HepG2 (cell line): ENCODE results near the gene TBC1D10B. TPM values are rescaled to one million over a fixed set of nuclear protein-coding genes. Genes with fewer than 3 reads are reported as not detected.

Source experiments
- AGO2 ChIP-seq: fragments of 200-400 bp; formaldehyde crosslinking; optimal IDR thresholded peaks from 2 replicates; pipeline ENCODE3; 2017; ENCODE audit warnings: mild to moderate bottlenecking, low read depth, low read length, moderate library complexity
- CHCHD3 ChIP-seq: sonication (generic); formaldehyde crosslinking; IDR thresholded peaks from 2 replicates; pipeline ENCODE4 v1.8.0; 2022; ENCODE audit warnings: mild to moderate bottlenecking, missing genetic modification reagents, moderate library complexity
- E2F5 ChIP-seq: sonication (generic); formaldehyde crosslinking; conservative IDR thresholded peaks from 2 replicates; pipeline ENCODE4 v1.4.0; 2020; ENCODE audit warnings: missing genetic modification reagents
- FOXK1 ChIP-seq: sonication (generic); formaldehyde crosslinking; IDR thresholded peaks from 2 replicates; pipeline ENCODE4 v1.4.0; 2020; ENCODE audit warnings: low read depth, missing genetic modification reagents, borderline replicate concordance
- GATA4 ChIP-seq: sonication (generic); IDR thresholded peaks from 2 replicates; pipeline ENCODE4 v1.6.1; 2016; ENCODE audit warnings: antibody characterized with exemption, low read depth, borderline replicate concordance
- KDM3A ChIP-seq: IDR thresholded peaks from 2 replicates; pipeline ENCODE4 v1.6.1; 2018; ENCODE audit warnings: low read depth, missing compliant biosample characterization
- TGIF2 ChIP-seq: IDR thresholded peaks from 2 replicates; pipeline ENCODE4 v1.6.1; 2016; ENCODE audit warnings: control low read depth, missing compliant biosample characterization
- ZBTB38 ChIP-seq: sonication (generic); formaldehyde crosslinking; IDR thresholded peaks from 2 replicates; pipeline ENCODE4 v1.5.1; 2020; ENCODE audit warnings: mild to moderate bottlenecking, missing genetic modification reagents
- polyA plus RNA-seq, 8 experiments: library from polyadenylated mRNA; depleted of rRNA in 3 of 8; stranded (reverse) in 7 of 8; unstranded in 1 of 8; fragments of >200 nt; fragmentation: Illumina TruSeq in 4 of 8; extraction: Trizol in 4 of 8; gene quantifications; 2 replicates each; pipeline versions ENCODE4 v1.2.1 to v1.2.3, GENCODE V29; 2011 to 2016; ENCODE audit warnings: low read depth in 4 of 8, missing spikeins in 1 of 8, mixed read lengths in 1 of 8; ENCODE audit not compliant: insufficient read depth in 1 of 8
- total RNA-seq, 5 experiments: library from RNA; depleted of rRNA; stranded (reverse); fragments of >200 nt; fragmentation: Illumina TruSeq; extraction: Trizol; gene quantifications; 2 replicates each; pipeline ENCODE4 v1.2.3, GENCODE V29; 2016; ENCODE audit warnings: low read depth in 1 of 5
- TF ChIP-seq, protein P1 (sequence below): sonication (generic); formaldehyde crosslinking; conservative IDR thresholded peaks from 2 replicates; pipeline ENCODE4 v1.4.0; 2020; ENCODE audit warnings: mild to moderate bottlenecking, missing genetic modification reagents, moderate library complexity
- TF ChIP-seq, protein P2 (sequence below): IDR thresholded peaks from 2 replicates; pipeline ENCODE4 v1.6.1; 2016; ENCODE audit warnings: low read depth, control low read depth
- TF ChIP-seq, protein P3 (sequence below): sonication (generic); formaldehyde crosslinking; IDR thresholded peaks from 2 replicates; pipeline ENCODE4 v1.8.1; 2023; ENCODE audit warnings: mild to moderate bottlenecking, missing genetic modification reagents
- TF ChIP-seq, protein P4 (sequence below): fragments of 450-650 bp; IDR thresholded peaks from 2 replicates; pipeline ENCODE4 v1.6.1; 2017
- TF ChIP-seq, protein P5 (sequence below): sonication (generic); formaldehyde crosslinking; IDR thresholded peaks from 2 replicates; pipeline ENCODE4 v1.4.0; 2020; ENCODE audit warnings: missing genetic modification reagents

The TBC1D10B gene
- total and polyA plus RNA-seq, 2 of the 13 experiments (the other 11 are each of a cell fraction or from before 2014, with no cell fraction given) = 15.7 to 24.8 TPM

DNA sequence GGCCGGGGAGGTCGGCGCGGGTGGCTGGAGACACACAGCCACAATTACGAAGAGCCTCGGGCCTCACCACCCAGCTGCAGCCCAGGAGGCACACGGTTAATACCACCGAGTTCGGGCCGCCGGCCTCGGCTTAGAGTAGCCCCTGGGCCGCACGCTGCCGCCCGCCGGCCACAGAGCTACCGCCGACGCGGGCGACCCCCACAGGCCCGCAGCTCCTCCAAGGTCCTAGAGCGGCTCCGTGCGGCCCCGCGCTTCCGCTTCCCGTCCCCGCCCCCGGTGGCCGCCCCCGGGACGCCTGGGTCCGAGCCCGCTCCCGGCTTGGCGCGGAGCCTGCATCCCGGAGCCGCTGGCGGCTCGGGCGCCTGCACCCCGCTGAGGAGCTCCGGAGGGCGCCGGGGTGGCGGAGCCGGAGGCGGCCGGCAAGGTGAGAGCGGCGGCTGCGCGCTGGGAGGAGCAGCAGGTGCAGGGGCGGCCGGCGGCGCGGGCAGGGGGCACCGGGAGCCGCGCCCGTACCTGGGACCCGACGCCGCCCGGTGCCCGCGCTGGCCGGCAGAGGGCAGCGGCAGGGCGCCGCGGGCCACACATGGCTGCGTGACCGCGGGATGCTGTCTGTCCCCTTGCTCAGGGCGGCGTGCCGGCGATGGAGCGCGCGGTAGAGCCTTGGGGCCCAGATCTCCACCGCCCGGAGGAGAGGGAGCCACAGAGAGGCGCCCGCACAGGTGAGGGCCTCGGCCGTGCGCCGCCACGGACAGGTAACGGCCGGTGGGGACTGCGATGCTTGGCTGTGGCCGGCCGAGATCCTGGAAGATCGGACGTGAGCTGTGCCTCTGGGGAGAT is 25.1 kb upstream of the TBC1D10B start, which contains the start of gene ZNF48 (continued):
- TF ChIP-seq, protein P1, sequence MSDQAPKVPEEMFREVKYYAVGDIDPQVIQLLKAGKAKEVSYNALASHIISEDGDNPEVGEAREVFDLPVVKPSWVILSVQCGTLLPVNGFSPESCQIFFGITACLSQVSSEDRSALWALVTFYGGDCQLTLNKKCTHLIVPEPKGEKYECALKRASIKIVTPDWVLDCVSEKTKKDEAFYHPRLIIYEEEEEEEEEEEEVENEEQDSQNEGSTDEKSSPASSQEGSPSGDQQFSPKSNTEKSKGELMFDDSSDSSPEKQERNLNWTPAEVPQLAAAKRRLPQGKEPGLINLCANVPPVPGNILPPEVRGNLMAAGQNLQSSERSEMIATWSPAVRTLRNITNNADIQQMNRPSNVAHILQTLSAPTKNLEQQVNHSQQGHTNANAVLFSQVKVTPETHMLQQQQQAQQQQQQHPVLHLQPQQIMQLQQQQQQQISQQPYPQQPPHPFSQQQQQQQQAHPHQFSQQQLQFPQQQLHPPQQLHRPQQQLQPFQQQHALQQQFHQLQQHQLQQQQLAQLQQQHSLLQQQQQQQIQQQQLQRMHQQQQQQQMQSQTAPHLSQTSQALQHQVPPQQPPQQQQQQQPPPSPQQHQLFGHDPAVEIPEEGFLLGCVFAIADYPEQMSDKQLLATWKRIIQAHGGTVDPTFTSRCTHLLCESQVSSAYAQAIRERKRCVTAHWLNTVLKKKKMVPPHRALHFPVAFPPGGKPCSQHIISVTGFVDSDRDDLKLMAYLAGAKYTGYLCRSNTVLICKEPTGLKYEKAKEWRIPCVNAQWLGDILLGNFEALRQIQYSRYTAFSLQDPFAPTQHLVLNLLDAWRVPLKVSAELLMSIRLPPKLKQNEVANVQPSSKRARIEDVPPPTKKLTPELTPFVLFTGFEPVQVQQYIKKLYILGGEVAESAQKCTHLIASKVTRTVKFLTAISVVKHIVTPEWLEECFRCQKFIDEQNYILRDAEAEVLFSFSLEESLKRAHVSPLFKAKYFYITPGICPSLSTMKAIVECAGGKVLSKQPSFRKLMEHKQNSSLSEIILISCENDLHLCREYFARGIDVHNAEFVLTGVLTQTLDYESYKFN (CRISPR knock-in tag) = peak; percentile 48; the same call in 1 of the 2 replicates
- TF ChIP-seq CHCHD3 (CRISPR knock-in tag) (no peak), FOXK1 (CRISPR knock-in tag) (peak; percentile 61; the same call in 1 of the 2 replicates), ZBTB38 (peak; percentile 56), AGO2 (peak; percentile 30), KDM3A (peak; percentile 28; the same call in 1 of the 2 replicates), GATA4 (peak; percentile 42; the same call in 1 of the 2 replicates), TGIF2 (peak; percentile 76), E2F5 (CRISPR knock-in tag) (no peak; the same call in 1 of the 2 replicates)
- TF ChIP-seq, protein P2, sequence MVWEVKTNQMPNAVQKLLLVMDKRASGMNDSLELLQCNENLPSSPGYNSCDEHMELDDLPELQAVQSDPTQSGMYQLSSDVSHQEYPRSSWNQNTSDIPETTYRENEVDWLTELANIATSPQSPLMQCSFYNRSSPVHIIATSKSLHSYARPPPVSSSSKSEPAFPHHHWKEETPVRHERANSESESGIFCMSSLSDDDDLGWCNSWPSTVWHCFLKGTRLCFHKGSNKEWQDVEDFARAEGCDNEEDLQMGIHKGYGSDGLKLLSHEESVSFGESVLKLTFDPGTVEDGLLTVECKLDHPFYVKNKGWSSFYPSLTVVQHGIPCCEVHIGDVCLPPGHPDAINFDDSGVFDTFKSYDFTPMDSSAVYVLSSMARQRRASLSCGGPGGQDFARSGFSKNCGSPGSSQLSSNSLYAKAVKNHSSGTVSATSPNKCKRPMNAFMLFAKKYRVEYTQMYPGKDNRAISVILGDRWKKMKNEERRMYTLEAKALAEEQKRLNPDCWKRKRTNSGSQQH (CRISPR knock-in tag) = peak; percentile 91; the same call in 1 of the 2 replicates
- TF ChIP-seq, protein P3, sequence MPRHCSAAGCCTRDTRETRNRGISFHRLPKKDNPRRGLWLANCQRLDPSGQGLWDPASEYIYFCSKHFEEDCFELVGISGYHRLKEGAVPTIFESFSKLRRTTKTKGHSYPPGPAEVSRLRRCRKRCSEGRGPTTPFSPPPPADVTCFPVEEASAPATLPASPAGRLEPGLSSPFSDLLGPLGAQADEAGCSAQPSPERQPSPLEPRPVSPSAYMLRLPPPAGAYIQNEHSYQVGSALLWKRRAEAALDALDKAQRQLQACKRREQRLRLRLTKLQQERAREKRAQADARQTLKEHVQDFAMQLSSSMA (CRISPR knock-in tag) = peak; percentile 77
- TF ChIP-seq, protein P4, sequence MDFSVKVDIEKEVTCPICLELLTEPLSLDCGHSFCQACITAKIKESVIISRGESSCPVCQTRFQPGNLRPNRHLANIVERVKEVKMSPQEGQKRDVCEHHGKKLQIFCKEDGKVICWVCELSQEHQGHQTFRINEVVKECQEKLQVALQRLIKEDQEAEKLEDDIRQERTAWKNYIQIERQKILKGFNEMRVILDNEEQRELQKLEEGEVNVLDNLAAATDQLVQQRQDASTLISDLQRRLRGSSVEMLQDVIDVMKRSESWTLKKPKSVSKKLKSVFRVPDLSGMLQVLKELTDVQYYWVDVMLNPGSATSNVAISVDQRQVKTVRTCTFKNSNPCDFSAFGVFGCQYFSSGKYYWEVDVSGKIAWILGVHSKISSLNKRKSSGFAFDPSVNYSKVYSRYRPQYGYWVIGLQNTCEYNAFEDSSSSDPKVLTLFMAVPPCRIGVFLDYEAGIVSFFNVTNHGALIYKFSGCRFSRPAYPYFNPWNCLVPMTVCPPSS = no peak
- TF ChIP-seq, protein P5, sequence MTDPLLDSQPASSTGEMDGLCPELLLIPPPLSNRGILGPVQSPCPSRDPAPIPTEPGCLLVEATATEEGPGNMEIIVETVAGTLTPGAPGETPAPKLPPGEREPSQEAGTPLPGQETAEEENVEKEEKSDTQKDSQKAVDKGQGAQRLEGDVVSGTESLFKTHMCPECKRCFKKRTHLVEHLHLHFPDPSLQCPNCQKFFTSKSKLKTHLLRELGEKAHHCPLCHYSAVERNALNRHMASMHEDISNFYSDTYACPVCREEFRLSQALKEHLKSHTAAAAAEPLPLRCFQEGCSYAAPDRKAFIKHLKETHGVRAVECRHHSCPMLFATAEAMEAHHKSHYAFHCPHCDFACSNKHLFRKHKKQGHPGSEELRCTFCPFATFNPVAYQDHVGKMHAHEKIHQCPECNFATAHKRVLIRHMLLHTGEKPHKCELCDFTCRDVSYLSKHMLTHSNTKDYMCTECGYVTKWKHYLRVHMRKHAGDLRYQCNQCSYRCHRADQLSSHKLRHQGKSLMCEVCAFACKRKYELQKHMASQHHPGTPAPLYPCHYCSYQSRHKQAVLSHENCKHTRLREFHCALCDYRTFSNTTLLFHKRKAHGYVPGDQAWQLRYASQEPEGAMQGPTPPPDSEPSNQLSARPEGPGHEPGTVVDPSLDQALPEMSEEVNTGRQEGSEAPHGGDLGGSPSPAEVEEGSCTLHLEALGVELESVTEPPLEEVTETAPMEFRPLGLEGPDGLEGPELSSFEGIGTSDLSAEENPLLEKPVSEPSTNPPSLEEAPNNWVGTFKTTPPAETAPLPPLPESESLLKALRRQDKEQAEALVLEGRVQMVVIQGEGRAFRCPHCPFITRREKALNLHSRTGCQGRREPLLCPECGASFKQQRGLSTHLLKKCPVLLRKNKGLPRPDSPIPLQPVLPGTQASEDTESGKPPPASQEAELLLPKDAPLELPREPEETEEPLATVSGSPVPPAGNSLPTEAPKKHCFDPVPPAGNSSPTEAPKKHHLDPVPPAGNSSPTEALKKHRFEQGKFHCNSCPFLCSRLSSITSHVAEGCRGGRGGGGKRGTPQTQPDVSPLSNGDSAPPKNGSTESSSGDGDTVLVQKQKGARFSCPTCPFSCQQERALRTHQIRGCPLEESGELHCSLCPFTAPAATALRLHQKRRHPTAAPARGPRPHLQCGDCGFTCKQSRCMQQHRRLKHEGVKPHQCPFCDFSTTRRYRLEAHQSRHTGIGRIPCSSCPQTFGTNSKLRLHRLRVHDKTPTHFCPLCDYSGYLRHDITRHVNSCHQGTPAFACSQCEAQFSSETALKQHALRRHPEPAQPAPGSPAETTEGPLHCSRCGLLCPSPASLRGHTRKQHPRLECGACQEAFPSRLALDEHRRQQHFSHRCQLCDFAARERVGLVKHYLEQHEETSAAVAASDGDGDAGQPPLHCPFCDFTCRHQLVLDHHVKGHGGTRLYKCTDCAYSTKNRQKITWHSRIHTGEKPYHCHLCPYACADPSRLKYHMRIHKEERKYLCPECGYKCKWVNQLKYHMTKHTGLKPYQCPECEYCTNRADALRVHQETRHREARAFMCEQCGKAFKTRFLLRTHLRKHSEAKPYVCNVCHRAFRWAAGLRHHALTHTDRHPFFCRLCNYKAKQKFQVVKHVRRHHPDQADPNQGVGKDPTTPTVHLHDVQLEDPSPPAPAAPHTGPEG (CRISPR knock-in tag) = peak; percentile 41; the same call in 1 of the 2 replicates
